GM12878 (cell line): ENCODE data around the gene HSD17B1. TPM values are rescaled to one million over a fixed set of nuclear protein-coding genes. Genes with fewer than 3 reads are reported as not detected.

Source experiments
- ATAC-seq: fragments of 200-7000 bp; cut with Tn5 transposase; 3 replicates; pipeline ENCODE4 v1.9.1; 2020; ENCODE audit warnings: mild to moderate bottlenecking, moderate library complexity
- BruUV-seq: library from RNA; stranded (reverse); fragments of 400-500 nt; replicated peaks from 2 replicates; lab custom pipeline; 2021; lab: Mats Ljungman, UMichigan
- CTCF ChIA-PET: fragments of 300-600 bp; sonication (Branson Sonifier 250); formaldehyde crosslinking; extraction: SDS; loops from one replicate; lab custom pipeline; 2021; ENCODE audit warnings: inconsistent platforms; lab: Yijun Ruan, JAX
- POLR2A ChIA-PET: fragments of 350-600 bp; formaldehyde crosslinking; extraction: SDS; loops from one replicate; lab custom pipeline; 2021; ENCODE audit warnings: inconsistent platforms; lab: Charles Lee
- RAD21 ChIA-PET: fragments of 300-600 bp; sonication (Branson Sonifier 250); formaldehyde crosslinking; loops from one replicate; lab custom pipeline; 2023; ENCODE audit warnings: antibody characterized with exemption; ENCODE audit not compliant: unreplicated experiment; lab: Charles Lee
- SMC1A ChIA-PET: fragments of 300-600 bp; sonication (Branson Sonifier 250); formaldehyde crosslinking; loops from one replicate; lab custom pipeline; 2023; ENCODE audit not compliant: unreplicated experiment, uncharacterized antibody; lab: Charles Lee
- DNase-seq: peaks from one replicate; pipeline ENCODE4 v3.0.0-alpha.2; 2011; ENCODE audit warnings: low read depth, low spot score
- FAIRE-seq: peaks from 3 replicates; lab custom pipeline; 2011; peaks lifted over from hg19 to GRCh38; lab: Jason Lieb, UNC
- H2AFZ ChIP-seq: 2 replicates; pipeline ENCODE4 v1.6.0; 2011; ENCODE audit warnings: low read depth, low read length, control low read depth; ENCODE audit not compliant: control insufficient read depth
- H3K27ac ChIP-seq: 2 replicates; pipeline ENCODE4 v1.5.1; 2011; ENCODE audit warnings: control low read depth; ENCODE audit not compliant: control insufficient read depth, insufficient read depth
- H3K27me3 ChIP-seq, 2 experiments: replicated peaks in 1 of 2; 2 replicates each; pipeline versions ENCODE4 v1.6.0 to v1.6.1; 2011; ENCODE audit warnings: low read length in 1 of 2; ENCODE audit not compliant: control insufficient read depth in 2 of 2, insufficient read depth in 2 of 2
- H3K36me3 ChIP-seq, 2 experiments: 2 replicates each; pipeline ENCODE4 v1.5.1; 2011; ENCODE audit warnings: low read length in 1 of 2; ENCODE audit not compliant: control insufficient read depth in 2 of 2, insufficient read depth in 2 of 2
- H3K4me1 ChIP-seq: 2 replicates; pipeline ENCODE4 v1.6.1; 2011; ENCODE audit warnings: mild to moderate bottlenecking, low read length, moderate library complexity, mixed read lengths; ENCODE audit not compliant: control insufficient read depth, insufficient read depth
- H3K4me2 ChIP-seq: 2 replicates; pipeline ENCODE4 v1.6.0; 2011; ENCODE audit warnings: control low read depth; ENCODE audit not compliant: control insufficient read depth, insufficient read depth
- H3K4me3 ChIP-seq: fragments of 200-600 bp; sonication (generic); 2 replicates; pipeline ENCODE4 v1.5.1; 2016
- H3K79me2 ChIP-seq: 2 replicates; pipeline ENCODE4 v1.6.0; 2011; ENCODE audit warnings: low read length; ENCODE audit not compliant: control insufficient read depth, insufficient read depth
- H3K9ac ChIP-seq: 2 replicates; pipeline ENCODE4 v1.8.0; 2011; ENCODE audit warnings: low read length, control low read depth, mixed read lengths; ENCODE audit not compliant: control insufficient read depth, insufficient read depth
- H3K9me3 ChIP-seq: replicated peaks from 3 replicates; pipeline ENCODE4 v1.5.1; 2011; ENCODE audit warnings: mild to moderate bottlenecking, low read length; ENCODE audit not compliant: control insufficient read depth, insufficient read depth
- H4K20me1 ChIP-seq: 2 replicates; pipeline ENCODE4 v1.6.0; 2011; ENCODE audit not compliant: control insufficient read depth, insufficient read depth
- ATF7 ChIP-seq: fragments of 450-650 bp; IDR thresholded peaks from 2 replicates; pipeline ENCODE4 v1.6.1; 2016; ENCODE audit warnings: low read depth, mild to moderate bottlenecking
- BCLAF1 ChIP-seq: fragments of 450-650 bp; IDR thresholded peaks from 2 replicates; pipeline ENCODE4 v1.6.1; 2017; ENCODE audit warnings: antibody characterized with exemption, mild to moderate bottlenecking, moderate library complexity
- CEBPB ChIP-seq, 2 experiments: fragments of 150-350 bp in 1 of 2; IDR thresholded peaks; 2 replicates each; pipeline ENCODE4 v1.6.1; 2012 to 2014; ENCODE audit warnings: low read depth in 2 of 2, low read length in 2 of 2, borderline replicate concordance in 1 of 2, inconsistent platforms in 1 of 2
- ETV6 ChIP-seq, 2 experiments: fragments of 450-650 bp in 1 of 2; IDR thresholded peaks in 1 of 2; conservative IDR thresholded peaks in 1 of 2; 2 replicates each; pipeline ENCODE4 v1.6.1; 2014; ENCODE audit warnings: antibody characterized with exemption in 1 of 2, borderline replicate concordance in 1 of 2, low read depth in 1 of 2, mild to moderate bottlenecking in 1 of 2, moderate library complexity in 1 of 2
- GATAD2B ChIP-seq: fragments of 450-650 bp; conservative IDR thresholded peaks from 2 replicates; pipeline ENCODE4 v1.6.1; 2017; ENCODE audit warnings: low read depth, mild to moderate bottlenecking, moderate library complexity
- IRF5 ChIP-seq: fragments of 450-650 bp; IDR thresholded peaks from 2 replicates; pipeline ENCODE4 v1.6.1; 2017; ENCODE audit warnings: borderline replicate concordance
- NKRF ChIP-seq: fragments of 450-650 bp; conservative IDR thresholded peaks from 2 replicates; pipeline ENCODE4 v1.6.1; 2017; ENCODE audit warnings: mild to moderate bottlenecking, moderate library complexity
- RB1 ChIP-seq: fragments of 450-650 bp; formaldehyde crosslinking; IDR thresholded peaks from 2 replicates; pipeline ENCODE4 v1.6.1; 2017; ENCODE audit warnings: mild to moderate bottlenecking, borderline replicate concordance
- SMAD5 ChIP-seq: IDR thresholded peaks from 2 replicates; pipeline ENCODE4 v1.6.1; 2016; ENCODE audit warnings: antibody characterized with exemption, low read depth
- SP1 ChIP-seq: IDR thresholded peaks from one replicate; pipeline ENCODE4 v1.6.1; 2011; ENCODE audit warnings: low read depth, low read length
- SPI1 ChIP-seq: IDR thresholded peaks from 2 replicates; pipeline ENCODE4 v1.6.1; 2011; ENCODE audit warnings: low read depth, mild to moderate bottlenecking, low read length, moderate library complexity, borderline replicate concordance; ENCODE audit not compliant: insufficient read depth
- SREBF2 ChIP-seq: IDR thresholded peaks from 2 replicates; pipeline ENCODE4 v1.6.1; 2012; ENCODE audit warnings: mild to moderate bottlenecking, low read length
- TARDBP ChIP-seq: IDR thresholded peaks from 2 replicates; pipeline ENCODE4 v1.6.1; 2016; ENCODE audit warnings: borderline replicate concordance
- ZSCAN29 ChIP-seq: fragments of 450-650 bp; IDR thresholded peaks from 2 replicates; pipeline ENCODE4 v1.6.1; 2017; ENCODE audit warnings: mild to moderate bottlenecking, moderate library complexity
- WGBS: methylation state at CpG from one replicate; pipeline ENCODE4 v1.1.6; 2016; ENCODE audit warnings: low lambda C conversion rate; ENCODE audit not compliant: insufficient replicate concordance, insufficient coverage; ENCODE audit errors: missing lambda C conversion rate; 5-methylcytosine and 5-hydroxymethylcytosine counted together
- in situ Hi-C: fragments of 300-500 bp; cut with MboI; formaldehyde crosslinking; loops from 9 replicates; pipeline ENCODE4 v1.14.3; 2018; ENCODE audit warnings: mixed read lengths
- intact Hi-C: fragments of 100-400 bp; cut with micrococcal nuclease; formaldehyde crosslinking; loops from one replicate; pipeline ENCODE4 v1.14.2; 2022; ENCODE audit not compliant: unreplicated experiment
- polyA plus RNA-seq, 11 experiments: library from polyadenylated mRNA; depleted of rRNA in 4 of 11; unstranded in 6 of 11; stranded (reverse) in 5 of 11; fragments of >200 nt; fragmentation: Nextera tagmentation in 4 of 11; fragmentation: Illumina TruSeq in 1 of 11; extraction: Ambion mirVana in 4 of 11; extraction: Trizol in 1 of 11; gene quantifications; 1 replicate in 1 of 11; 2 replicates in 10 of 11; pipeline versions ENCODE4 v1.2.1 to v1.2.3, GENCODE V29; 2011 to 2016; ENCODE audit warnings: inconsistent platforms in 2 of 11, missing spikeins in 2 of 11, low read depth in 1 of 11
- total RNA-seq, 4 experiments: library from RNA; depleted of rRNA in 3 of 4; stranded (reverse); fragments of >200 nt in 3 of 4; fragmentation: Illumina TruSeq in 1 of 4; extraction: Trizol in 1 of 4; gene quantifications; 2 replicates each; pipeline versions ENCODE4 v1.2.1 to v1.2.3, GENCODE V29; 2013 to 2021

The HSD17B1 gene
- total and polyA plus RNA-seq, 10 of the 15 experiments (the other 5 are each of a cell fraction or from before 2014, with no cell fraction given), result 0.15 to 1.1 (median 0.42) TPM

- SMC1A ChIA-PET, result interaction anchor here (0.6 to 2.7 kb wide), 7 partner anchors 27 to 191 kb away, joined by 3 to 16 read pairs (median 4); no protein-coding TSS in a partner anchor
- Histone ChIP-seq H3K4me1 (peaks cover 9% of the 10 kb centered on the region), H2AFZ (no peak overlapping the region), H3K9me3 (no peaks in the 10 kb centered on the region), H3K27me3 (no peaks in the 10 kb centered on the region), H3K4me2 (no peak overlapping the region), H4K20me1 (no peaks in the 10 kb centered on the region), H3K36me3 (peaks cover 3 to 8% of the 10 kb centered on the region in 2 experiments; a peak in 3 of 4 replicates), H3K9ac (no peak overlapping the region), H3K79me2 (no peaks in the 10 kb centered on the region), H3K27ac (no peak overlapping the region), H3K4me3 (no peak overlapping the region)
- 95% methylated on average over 8 of the region's 8 CpGs for WGBS
- POLR2A ChIA-PET, result interaction anchor here (0.7 to 1.6 kb wide), 3 partner anchors 59 to 298 kb away, joined by 4 to 5 read pairs (median 5); no protein-coding TSS in a partner anchor
- intact Hi-C loops, result loop anchor here (5.0 kb wide), 1 partner anchor 108 kb away; no protein-coding TSS in a partner anchor
- RAD21 ChIA-PET, result interaction anchor here (0.9 to 1.5 kb wide), 4 partner anchors 39 to 108 kb away, joined by 3 to 11 read pairs (median 4); no protein-coding TSS in a partner anchor
- CTCF ChIA-PET, result interaction anchor here (0.6 to 10.4 kb wide), 11 partner anchors 12 to 169 kb away, joined by 3 to 120 read pairs (median 4); no protein-coding TSS in a partner anchor
- in situ Hi-C loops, result no loop called here
- ATAC-seq (no peak), FAIRE-seq (no peak), DNase-seq (no peak)
- no peak for TF ChIP-seq SPI1
- no peak for TF ChIP-seq ZSCAN29
- TF ChIP-seq SREBF2, result no peak
- no peak for TF ChIP-seq IRF5
- no peak for TF ChIP-seq BCLAF1
- TF ChIP-seq ATF7, result no peak
- no peak for TF ChIP-seq ETV6 (conservative IDR thresholded peaks at IDR 0.05 in 1 of 2, IDR thresholded peaks at IDR 0.05 in 1 of 2; ENCODE audit: borderline replicate concordance in 1 of 2, low read depth in 1 of 2)
- no peak for TF ChIP-seq TARDBP
- TF ChIP-seq SP1, result no peak
- TF ChIP-seq CEBPB (IDR thresholded peaks at IDR 0.05; ENCODE audit: borderline replicate concordance in 1 of 2, low read depth in 2 of 2, low read length in 2 of 2), result no peak
- TF ChIP-seq NKRF, result no peak
- TF ChIP-seq GATAD2B, result no peak
- TF ChIP-seq SMAD5, result no peak
- TF ChIP-seq RB1, result no peak
- no TSS peak for BruUV-seq
Observed at GRCh38 chr17:42514867-42515266, 37.9 kb upstream of the HSD17B1 start.
